ENCODE results near the gene DNMT3A. TPM values are rescaled to one million over a fixed set of nuclear protein-coding genes. Genes with fewer than 3 reads are reported as not detected.

The DNMT3A gene
- total and polyA plus RNA-seq, 2 donors from 2014 or later = 6.5 to 31.4 TPM

- DNase-seq (no peak), FAIRE-seq (no peak)
- no peaks in the 10 kb centered on the region for H3K27me3 ChIP-seq (ENCODE audit: control insufficient read depth, insufficient read depth, low read length)
- H3K27ac ChIP-seq (ENCODE audit: low read depth in 2 of 2, low read length in 2 of 2) = peak overlapping the region; percentile 87 to 90
- H3K4me1 ChIP-seq (ENCODE audit: control insufficient read depth in 2 of 3, insufficient read depth in 2 of 3, low read depth in 1 of 3, low read length in 3 of 3) = peaks cover 0 to 30% (median 12%) of the 10 kb centered on the region in 3 donors
- TF ChIP-seq CTCF (IDR thresholded peaks at IDR 0.05; ENCODE audit: borderline replicate concordance, extremely low read depth, insufficient read depth) = no peak
- intact Hi-C loops (cut with DNase I) = no loop called here
- no peaks in the 10 kb centered on the region for H3K9me3 ChIP-seq (ENCODE audit: control insufficient read depth in 2 of 3, insufficient read depth in 1 of 3, low read length in 3 of 3)
- no peak overlapping the region for H3K9ac ChIP-seq (ENCODE audit: low read length in 3 of 3)
- peaks cover 0 to 10% (median 2%) of the 10 kb centered on the region in 3 donors for H3K36me3 ChIP-seq (ENCODE audit: control insufficient read depth in 2 of 3, insufficient read depth in 3 of 3, low read length in 3 of 3)
- H3K4me3 ChIP-seq (ENCODE audit: low read length in 3 of 3) = no peak overlapping the region
Measured at GRCh38 chr2:25293958-25294562, 47.7 kb downstream of the DNMT3A start.

GRCh38 chr2:25293145-25293544 lies 48.6 kb downstream of the DNMT3A start:
- Histone ChIP-seq H3K27me3 (ENCODE audit: control insufficient read depth, insufficient read depth, low read length) (no peaks in the 10 kb centered on the region), H3K36me3 (ENCODE audit: control insufficient read depth in 2 of 3, insufficient read depth in 3 of 3, low read length in 3 of 3) (peaks cover 0 to 1% (median 0%) of the 10 kb centered on the region in 3 donors), H3K4me1 (ENCODE audit: control insufficient read depth in 2 of 3, insufficient read depth in 2 of 3, low read depth in 1 of 3, low read length in 3 of 3) (peaks cover 0 to 30% (median 12%) of the 10 kb centered on the region in 3 donors), H3K4me3 (ENCODE audit: low read length in 3 of 3) (no peak overlapping the region), H3K9me3 (ENCODE audit: control insufficient read depth in 2 of 3, insufficient read depth in 1 of 3, low read length in 3 of 3) (no peaks in the 10 kb centered on the region), H3K27ac (ENCODE audit: low read depth in 2 of 2, low read length in 2 of 2) (no peak overlapping the region), H3K9ac (ENCODE audit: low read length in 3 of 3) (no peak overlapping the region)
- intact Hi-C loops (cut with DNase I) = no loop called here
- no peak for TF ChIP-seq CTCF (IDR thresholded peaks at IDR 0.05; ENCODE audit: borderline replicate concordance, extremely low read depth, insufficient read depth)
- FAIRE-seq = no peak
- no peak for DNase-seq

GRCh38 chr2:25292408-25292807 lies 49.3 kb downstream of the DNMT3A start:
- Histone ChIP-seq H3K36me3 (ENCODE audit: control insufficient read depth in 2 of 3, insufficient read depth in 3 of 3, low read length in 3 of 3) (no peaks in the 10 kb centered on the region), H3K27me3 (ENCODE audit: control insufficient read depth, insufficient read depth, low read length) (no peaks in the 10 kb centered on the region), H3K9ac (ENCODE audit: low read length in 3 of 3) (no peak overlapping the region), H3K4me3 (ENCODE audit: low read length in 3 of 3) (no peak overlapping the region), H3K27ac (ENCODE audit: low read depth in 2 of 2, low read length in 2 of 2) (no peak overlapping the region), H3K4me1 (ENCODE audit: control insufficient read depth in 2 of 3, insufficient read depth in 2 of 3, low read depth in 1 of 3, low read length in 3 of 3) (peaks cover 0 to 30% (median 12%) of the 10 kb centered on the region in 3 donors), H3K9me3 (ENCODE audit: control insufficient read depth in 2 of 3, insufficient read depth in 1 of 3, low read length in 3 of 3) (no peaks in the 10 kb centered on the region)
- TF ChIP-seq CTCF (IDR thresholded peaks at IDR 0.05; ENCODE audit: borderline replicate concordance, extremely low read depth, insufficient read depth) = no peak
- FAIRE-seq (no peak), DNase-seq (no peak)
- intact Hi-C loops (cut with DNase I) = no loop called here
